GM18508 (cell line): Measurements from ENCODE around the gene NBAS.
"Not testable (repeated sequence)": the region's sequence is repeated elsewhere in the genome, so short reads cannot be mapped to it uniquely, and the experiment has no call there.

ENCODE experiments used
- ATAC-seq: cut with Tn5 transposase; IDR thresholded peaks from one replicate; pipeline ENCODE4 v1.9.1; 2021; ENCODE audit warnings: moderate number of reproducible peaks; ENCODE audit not compliant: insufficient read depth, unreplicated experiment

Gene NBAS

DNA sequence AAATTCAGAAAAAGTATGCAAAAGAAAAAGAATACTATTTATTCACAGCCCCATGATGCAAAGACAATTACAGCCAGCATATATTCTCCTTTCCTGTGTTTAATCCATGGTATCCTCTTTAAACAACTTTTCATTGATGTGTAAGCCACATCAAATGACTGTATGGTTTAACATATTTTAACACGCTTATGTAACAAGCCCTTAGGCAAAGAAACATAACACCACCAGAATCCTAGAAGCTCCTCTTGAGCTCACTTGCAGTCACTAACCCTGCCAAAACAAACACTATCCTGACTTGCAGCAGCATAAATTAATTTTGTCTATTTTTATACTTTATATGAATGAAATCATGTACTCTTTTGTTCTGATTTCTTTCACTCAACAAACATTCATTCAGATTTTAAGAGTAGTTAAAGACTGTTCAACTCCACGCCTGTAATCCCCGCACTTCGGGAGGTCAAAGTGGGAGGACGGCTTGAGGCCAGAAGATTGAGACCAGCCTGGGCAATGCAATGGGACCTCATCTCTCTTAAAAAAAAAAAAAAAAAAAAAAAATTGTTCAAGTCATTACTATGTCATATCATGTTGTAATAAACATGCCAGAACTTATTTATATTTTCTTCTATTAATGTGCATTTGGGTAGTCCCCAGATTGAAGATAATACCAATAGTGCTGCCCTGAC is 226.3 kb downstream of the NBAS start:
- ATAC-seq: no peak

- no peak for ATAC-seq
These were observed 229.3 kb downstream of the NBAS start for GRCh38 chr2:15331787-15332186.

- no peak for ATAC-seq
These were observed 235.8 kb downstream of the NBAS start for GRCh38 chr2:15325296-15325695.

DNA sequence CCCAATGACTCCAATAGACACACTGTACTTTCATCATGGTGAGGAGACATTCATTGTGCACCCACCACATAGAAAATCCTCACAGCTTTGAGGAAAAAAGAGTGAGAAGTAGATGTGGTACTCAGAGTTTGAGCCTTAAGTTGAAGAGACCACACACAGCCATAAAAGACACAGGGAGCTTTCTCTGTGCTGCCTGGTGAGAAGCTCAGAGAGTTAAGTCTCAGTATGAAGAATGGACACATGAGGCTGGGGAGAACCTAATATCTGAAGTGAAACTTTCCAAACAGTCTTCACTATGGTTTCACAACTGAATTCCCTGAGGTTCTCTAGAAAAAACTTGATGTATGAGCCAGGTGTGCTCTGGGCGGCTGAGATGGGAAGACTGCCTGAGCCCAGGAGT is 237.9 kb downstream of the NBAS start:
- no peak for ATAC-seq

DNA sequence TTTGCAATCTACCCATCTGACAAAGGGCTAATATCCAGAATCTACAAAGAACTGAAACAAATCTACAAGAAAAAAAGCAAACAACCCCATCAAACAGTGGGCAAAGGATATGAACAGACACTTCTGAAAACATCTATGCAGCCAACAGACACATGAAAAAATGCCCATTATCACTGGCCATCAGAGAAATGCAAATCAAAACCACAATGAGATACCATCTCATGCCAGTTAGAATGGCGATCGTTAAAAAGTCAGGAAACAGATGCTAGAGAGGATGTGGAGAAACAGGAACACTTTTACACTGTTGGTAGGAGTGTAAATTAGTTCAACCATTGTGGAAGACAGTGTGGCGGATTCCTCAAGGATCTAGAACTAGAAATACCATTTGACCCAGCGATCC is 239.7 kb downstream of the NBAS start:
- ATAC-seq: not testable (repeated sequence)

GRCh38 chr2:15316370-15316814 is 244.7 kb downstream of the NBAS start:
- ATAC-seq: no peak

- no peak for ATAC-seq
These were observed 245.7 kb downstream of the NBAS start for GRCh38 chr2:15315411-15315810.

DNA sequence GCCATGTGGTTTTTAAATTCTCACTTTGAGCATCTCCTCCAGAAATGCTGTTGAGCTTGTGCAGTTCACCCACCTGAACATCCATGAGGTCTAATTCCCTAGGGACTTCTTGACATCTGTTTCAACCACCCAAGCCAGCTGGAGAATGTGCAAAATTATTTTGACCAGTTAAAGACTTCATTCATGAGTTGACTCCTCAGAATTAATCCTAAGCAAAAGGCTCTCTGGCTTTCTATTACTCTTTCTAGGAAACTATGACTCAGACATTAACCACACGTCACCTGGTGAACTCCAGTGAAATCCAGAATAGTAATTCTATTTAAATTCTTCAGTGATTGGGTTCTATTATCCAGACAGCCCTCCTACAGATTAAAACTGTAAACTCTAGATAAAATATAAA is 247.5 kb downstream of the NBAS start:
- ATAC-seq: peak; percentile 64

DNA sequence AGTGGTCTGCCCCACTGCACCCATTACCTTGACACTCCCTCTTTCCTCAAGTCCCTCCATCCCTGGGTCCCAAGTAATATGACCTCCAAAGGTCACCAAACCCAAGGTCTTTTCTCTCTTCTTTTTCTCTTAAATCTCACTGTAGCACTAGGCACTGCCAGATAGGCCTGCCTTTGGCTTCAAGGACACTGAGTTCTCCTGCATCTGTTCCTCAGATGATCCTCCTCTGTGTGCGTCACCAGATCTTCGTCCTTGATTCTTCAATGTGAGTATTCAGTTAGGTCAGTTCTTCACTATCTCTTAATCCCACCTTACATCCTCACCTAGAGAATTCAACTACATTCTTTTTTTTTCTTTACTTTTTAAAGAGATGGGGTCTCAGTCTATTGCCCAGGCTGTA is 249.2 kb downstream of the NBAS start:
- ATAC-seq: no peak

DNA sequence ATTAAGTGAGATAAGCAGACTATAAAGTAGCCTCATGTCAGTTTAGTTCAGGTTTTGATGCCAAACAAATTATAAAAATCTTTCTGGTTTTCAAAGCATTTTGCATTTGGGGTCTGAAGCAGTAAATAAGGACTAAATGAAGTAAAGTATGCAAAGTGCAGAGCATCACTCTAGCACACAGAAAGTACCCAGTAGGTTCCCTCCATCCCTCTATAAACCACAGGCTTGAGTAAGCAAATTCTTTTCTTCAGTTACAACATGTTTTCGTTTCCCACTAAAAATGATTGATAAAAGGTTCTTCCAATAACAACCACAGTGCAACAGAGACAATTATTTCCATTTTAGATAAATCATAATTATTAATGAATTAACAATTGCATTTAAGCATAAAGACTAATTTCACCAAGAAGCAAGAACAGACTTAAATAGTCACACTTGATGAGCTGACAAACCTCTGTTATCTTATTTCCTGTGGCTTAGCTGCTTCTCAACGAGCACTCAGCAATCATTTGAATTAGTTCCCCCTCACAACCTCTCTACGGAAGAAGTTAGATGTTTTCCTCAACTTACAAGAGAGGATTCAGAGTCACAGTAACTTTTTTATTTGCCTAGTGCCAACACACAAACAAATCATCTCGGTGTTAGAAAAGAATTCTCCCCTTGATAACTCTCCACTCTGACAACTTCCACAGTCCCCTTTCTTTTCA is 249.8 kb downstream of the NBAS start:
- peak; percentile 43 for ATAC-seq

DNA sequence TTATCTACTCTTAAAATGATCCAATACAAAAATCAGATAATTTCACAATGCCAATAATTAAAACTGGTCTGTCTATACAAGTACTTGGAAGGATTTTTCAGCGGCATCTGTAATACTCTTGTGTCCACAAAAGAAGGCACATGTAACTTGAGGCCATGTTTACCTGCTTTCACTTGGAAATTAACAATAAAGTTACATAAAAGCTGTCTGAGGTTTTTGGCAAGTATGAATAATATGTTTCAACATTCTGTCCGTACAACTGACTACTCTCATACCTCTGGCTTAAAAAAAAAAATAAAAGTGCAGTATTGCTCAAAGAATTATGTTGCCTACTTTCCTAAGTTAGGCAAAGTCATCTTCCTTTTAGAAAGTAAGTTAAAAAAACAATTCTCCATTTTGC is 253.6 kb downstream of the NBAS start:
- ATAC-seq: no peak

DNA sequence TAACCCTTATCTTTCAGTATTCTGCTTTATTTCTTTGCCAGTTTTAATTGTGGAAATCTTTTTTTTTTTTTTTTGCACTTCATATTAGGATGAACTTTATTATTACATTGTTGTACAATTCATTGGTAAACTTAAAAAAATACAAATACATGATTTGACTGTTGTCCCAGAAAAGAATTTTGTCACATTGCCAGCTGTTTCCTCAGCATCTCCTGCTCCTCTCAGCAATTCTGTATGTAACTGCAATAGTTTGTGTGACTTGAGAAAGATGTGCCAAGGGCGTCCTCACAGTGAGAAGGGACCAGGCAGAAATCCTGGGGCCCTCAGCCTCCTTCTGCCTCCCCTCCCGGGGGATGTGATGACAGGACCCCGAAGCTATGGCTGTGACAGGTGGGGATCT is 254.4 kb downstream of the NBAS start:
- ATAC-seq: no peak

DNA sequence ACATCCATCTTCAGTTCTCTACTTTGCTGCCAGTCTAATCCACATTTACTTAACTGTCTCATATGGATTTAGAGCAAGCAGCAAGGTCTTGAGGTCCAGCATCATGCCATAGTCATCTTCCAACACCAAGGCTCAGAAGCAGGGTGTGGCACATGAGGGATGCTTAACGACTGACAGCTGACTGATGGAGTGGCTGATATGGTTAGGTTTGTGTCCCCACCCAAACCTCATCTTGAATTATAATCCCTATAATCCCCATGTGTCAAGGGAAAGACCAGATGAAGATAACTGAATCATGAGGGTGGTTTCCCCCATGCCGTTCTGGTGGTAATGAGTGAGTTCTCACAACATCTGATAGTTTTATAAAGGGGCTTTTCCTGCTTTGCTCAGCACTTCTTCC is 257.3 kb downstream of the NBAS start:
- no peak for ATAC-seq

DNA sequence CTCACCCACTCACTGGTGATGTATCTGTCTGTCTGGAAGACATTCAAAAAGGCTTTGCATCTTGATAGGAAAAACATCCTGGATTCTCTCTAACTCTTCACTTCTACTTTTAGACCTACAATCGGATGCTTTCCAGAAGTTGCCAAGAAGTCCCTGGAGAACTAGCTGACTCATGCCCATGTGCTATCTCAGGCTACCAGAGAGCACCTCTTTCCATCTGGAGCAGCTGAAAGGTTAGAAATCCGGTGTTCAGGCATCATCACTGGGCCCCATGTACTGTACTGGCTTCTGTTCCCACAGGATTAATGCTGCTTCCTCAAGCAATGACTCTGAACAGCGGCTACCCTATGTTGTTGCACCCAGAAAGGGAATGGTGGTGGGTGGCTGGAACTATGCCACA is 259.0 kb downstream of the NBAS start:
- no peak for ATAC-seq

- no peak for ATAC-seq
These were observed 260.2 kb downstream of the NBAS start for GRCh38 chr2:15300624-15301573.

- ATAC-seq: no peak
These were observed 261.1 kb downstream of the NBAS start for GRCh38 chr2:15299904-15300520.

DNA sequence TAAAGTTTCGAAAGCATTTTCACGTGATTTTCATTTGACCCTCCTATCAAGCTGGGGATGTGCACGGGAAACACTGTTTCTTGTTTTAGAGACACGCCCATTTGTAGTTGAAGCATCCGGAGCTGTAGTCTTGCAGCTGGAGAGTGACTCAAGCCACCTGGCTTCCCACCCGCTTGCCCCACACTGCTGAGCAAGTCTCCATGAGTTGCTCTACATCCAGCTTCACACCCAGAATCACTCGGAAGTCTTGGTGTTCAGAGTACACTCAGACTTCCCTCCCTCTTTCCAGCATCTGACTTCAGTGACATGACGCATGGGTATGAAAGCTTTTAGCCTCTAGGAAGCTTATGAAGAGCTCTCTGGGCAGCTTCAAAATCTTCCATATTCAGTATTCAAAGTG is 262.4 kb downstream of the NBAS start:
- ATAC-seq: no peak

DNA sequence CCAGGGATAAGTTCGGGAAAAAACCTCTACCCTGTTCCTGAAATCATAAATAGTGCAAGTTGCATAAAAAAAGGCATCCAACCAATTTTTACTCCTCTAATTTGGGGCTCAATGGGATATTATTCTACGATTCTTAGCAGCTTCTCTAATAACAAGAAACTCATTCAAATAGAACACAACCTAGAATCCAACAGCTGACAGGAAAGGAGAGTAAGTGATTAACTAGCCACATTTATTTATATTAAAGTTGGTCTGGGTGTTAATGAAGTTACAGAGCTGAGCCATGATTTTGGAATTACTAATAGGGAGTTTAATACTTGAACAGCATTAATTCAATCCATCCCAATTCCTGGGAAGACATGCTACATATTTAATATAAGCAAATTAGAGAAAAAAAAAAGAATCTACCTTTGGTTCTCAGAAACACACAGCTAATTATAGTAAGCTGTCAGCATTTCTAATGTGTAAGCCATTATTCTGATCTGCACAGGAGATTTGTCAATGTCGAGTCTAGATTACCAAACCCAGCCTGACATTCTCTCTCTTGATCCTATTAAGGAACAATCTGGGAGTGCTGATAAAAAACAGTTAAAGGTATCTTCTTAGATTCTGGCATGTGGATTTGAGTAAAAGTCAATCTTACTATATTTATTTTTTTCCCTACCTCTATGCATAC is 267.7 kb downstream of the NBAS start:
- ATAC-seq: peak; percentile 87

DNA sequence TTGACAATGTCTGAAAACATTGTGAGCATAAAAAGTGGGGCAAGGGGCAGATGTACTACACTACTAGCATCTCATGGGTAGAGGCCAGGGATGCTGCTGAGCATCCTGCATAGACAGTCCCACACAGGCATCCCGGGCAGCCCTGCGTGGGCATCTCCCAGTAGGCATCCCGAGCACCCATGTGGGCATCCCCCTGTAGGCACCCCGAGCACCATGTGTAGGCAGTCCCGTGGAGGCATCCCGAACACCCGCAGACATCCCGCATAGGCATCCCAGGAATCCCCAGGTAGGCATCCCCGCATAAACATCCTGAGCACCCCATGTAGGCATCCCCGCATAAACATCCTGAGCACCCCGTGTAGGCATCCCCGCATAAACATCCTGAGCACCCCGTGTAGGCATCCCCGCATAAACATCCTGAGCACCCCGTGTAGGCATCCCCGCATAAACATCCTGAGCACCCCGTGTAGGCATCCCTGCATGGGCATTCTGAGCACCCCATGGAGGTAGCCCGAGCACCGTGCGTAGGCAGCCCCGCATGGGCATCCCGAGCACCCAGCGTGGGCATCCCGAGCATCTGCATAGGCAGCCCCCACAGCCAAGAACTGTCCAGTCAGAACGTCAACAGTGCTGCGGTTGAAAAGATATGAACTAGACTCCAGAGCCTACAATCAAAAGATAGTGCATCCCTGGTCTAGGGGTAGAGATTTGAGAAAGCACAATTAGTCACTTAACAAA is 273.5 kb downstream of the NBAS start:
- no peak for ATAC-seq
